Measurements from ENCODE around the gene PARP3.

The PARP3 gene

DNA sequence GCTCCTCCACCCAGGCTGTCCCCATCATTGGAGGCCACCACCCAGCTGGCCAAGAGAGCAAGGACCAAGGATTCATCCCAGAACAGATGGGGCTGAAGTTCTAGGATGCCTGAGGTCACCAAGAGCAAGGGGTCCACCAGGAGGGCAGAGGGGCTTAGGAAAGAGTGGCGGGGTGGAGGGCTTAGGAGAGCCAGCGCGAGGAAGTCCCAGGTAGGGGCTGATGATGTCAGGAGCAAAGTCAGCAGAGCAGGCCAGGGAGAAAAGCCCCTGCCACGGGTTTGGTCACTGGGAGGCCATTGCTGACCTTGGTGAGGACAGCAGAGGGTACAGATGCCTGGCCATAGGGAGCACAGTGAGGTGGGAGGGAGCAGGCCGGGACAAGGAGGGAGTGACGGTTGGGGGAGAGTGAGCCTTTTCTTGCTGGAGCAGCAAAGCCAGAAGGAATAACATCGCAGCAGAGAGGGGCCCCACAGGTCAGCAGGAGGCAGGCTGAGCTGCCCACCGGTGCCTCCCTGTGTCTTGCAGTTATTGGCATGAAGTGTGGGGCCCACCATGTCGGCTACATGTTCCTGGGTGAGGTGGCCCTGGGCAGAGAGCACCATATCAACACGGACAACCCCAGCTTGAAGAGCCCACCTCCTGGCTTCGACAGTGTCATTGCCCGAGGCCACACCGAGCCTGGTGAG is 5.2 kb downstream of the PARP3 start:
- DNase-seq (ENCODE audit: low read depth in 3 of 3, low spot score in 1 of 3): no peak

- DNase-seq (ENCODE audit: low read depth in 3 of 3, low spot score in 1 of 3): no peak
These were observed 5.9 kb downstream of the PARP3 start for GRCh38 chr3:51948016-51948580.

DNA sequence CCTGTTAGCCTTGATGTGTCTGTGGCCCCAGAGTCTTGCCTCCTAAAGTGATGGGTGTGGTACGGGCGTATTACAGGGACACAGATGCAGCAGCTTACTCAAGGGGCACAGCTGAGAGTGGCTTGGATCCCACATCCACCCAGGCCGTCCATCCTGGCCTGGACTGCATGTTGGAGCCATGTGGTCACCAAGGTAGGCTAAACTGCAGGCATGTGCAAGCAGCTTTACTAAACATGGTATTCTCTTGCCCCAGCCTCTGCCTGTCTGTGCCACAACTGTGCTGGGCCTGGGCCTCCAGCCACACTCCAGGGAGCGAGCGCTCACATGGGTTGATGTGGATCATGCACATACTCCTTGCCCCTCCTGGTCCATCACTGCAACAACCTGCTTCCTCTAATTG is 7.0 kb downstream of the PARP3 start:
- no peak for DNase-seq (ENCODE audit: low read depth in 3 of 3, low spot score in 1 of 3)

DNA sequence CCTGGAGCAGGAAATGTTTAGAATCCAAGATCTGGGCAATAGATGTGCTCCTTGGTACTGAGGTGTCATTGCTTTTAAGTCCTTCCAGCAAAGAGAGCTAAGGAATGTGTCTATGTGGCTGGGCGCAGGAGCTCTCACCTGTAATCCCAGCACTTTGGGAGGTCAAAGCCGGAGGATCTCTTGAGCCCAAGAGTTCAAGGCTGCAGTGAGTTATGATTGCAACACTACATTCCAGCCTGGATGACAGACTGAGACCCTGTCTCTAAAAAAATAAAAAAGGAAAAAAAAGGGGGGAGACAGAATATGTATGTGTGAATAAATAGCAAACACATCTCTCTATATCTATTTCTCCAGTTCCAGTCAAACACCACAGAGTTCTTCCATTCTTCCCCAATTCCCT is 8.7 kb downstream of the PARP3 start:
- DNase-seq (ENCODE audit: low read depth in 3 of 3, low spot score in 1 of 3): no peak

GRCh38 chr3:51953445-51953844 is 11.3 kb downstream of the PARP3 start:
- DNase-seq (ENCODE audit: low read depth in 3 of 3, low spot score in 1 of 3): no peak

DNA sequence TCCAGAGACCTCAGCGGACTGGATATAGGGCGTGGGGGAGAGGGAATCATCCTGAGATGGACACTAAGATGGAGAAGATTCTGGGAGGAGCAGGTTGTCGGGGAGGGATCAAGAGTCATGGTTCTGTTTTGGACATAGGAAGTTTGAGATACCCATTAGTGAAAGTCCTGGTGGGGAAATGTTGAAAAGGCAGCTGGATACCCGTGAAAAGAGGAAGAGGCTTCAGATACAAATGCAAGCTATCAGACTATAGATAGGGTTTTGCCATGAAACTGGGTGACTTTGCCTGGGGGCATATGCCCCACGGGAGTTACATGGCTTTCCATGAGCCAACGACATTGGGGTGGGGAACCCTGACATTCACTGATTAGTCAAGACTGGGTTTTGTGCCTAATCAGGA is 11.9 kb downstream of the PARP3 start:
- DNase-seq (ENCODE audit: low read depth in 3 of 3, low spot score in 1 of 3): no peak

GRCh38 chr3:51954713-51955112 is 12.6 kb downstream of the PARP3 start:
- no peak for DNase-seq (ENCODE audit: low read depth in 3 of 3, low spot score in 1 of 3)

GRCh38 chr3:51955175-51955892 is 13.2 kb downstream of the PARP3 start, which contains the start of gene GPR62:
Gene GPR62, plus strand, starts transcription at chr3:51955381. Its CDS starts 272 bp downstream, at chr3:51955653.
- DNase-seq (ENCODE audit: low read depth in 3 of 3, low spot score in 1 of 3): no peak

GRCh38 chr3:51955893-51956770 is 14.0 kb downstream of the PARP3 start:
- DNase-seq (ENCODE audit: low read depth in 3 of 3, low spot score in 1 of 3): peak in 1 of 3 donors; percentile 16

DNA sequence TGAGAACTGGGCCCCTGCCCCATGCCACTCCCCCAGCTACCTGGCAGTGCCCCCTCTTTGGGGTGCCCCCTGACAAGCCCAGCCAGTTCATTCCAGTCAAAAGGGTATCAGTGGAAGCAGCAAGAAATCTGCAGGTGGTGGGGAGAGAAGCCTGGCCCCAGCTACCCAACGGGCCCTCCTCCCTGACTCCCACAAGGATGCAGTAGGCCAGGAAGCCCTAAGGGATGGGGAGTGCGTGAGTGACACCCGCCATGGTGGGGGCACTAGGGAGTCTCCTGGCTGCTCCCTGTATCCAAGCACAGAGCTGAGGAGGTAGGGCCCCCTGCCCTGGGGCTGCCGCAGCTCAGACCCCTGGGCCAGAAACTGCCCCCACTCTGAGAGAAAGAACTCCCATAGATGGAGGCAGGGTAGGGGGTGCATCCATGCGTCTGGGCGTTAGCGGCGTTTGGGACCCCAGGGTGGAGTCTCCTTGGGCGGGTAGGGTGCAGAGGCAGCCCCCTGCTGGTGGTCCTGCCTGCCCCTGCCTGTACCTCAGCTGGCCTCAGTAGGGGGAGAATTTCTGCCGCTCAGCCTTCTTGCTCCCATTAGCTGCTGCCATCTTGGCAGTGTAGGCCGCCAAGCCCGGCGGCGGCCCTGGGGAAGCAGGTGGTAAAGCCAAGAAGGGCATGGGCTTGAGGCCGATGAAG is 15.5 kb downstream of the PARP3 start:
- DNase-seq (ENCODE audit: low read depth in 3 of 3, low spot score in 1 of 3): no peak

GRCh38 chr3:51958603-51959521 is 16.7 kb downstream of the PARP3 start:
- no peak for DNase-seq (ENCODE audit: low read depth in 3 of 3, low spot score in 1 of 3)

DNA sequence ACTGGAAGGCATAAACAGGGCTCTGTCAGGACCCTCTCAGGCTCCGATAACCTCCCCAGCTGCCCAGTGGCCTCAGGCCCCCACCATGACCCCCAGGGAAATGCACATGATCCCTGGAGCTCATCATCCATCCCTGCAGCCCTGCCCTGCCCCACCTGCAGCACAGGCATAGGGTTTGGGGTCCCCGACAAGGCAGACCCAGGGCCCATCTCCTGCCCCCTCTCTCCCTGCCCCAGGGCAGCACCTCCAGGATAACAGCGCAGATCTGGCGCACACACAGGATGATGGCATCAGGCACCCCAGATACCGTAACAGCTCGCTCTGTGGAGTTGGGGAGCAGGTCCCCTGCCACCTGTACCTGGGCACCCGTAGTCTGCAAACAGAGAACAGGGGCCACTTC is 17.5 kb downstream of the PARP3 start:
- DNase-seq (ENCODE audit: low read depth in 3 of 3, low spot score in 1 of 3): no peak

GRCh38 chr3:51960386-51960785 is 18.2 kb downstream of the PARP3 start:
- DNase-seq (ENCODE audit: low read depth in 3 of 3, low spot score in 1 of 3): no peak

GRCh38 chr3:51961011-51961410 is 18.8 kb downstream of the PARP3 start:
- no peak for DNase-seq (ENCODE audit: low read depth in 3 of 3, low spot score in 1 of 3)

DNA sequence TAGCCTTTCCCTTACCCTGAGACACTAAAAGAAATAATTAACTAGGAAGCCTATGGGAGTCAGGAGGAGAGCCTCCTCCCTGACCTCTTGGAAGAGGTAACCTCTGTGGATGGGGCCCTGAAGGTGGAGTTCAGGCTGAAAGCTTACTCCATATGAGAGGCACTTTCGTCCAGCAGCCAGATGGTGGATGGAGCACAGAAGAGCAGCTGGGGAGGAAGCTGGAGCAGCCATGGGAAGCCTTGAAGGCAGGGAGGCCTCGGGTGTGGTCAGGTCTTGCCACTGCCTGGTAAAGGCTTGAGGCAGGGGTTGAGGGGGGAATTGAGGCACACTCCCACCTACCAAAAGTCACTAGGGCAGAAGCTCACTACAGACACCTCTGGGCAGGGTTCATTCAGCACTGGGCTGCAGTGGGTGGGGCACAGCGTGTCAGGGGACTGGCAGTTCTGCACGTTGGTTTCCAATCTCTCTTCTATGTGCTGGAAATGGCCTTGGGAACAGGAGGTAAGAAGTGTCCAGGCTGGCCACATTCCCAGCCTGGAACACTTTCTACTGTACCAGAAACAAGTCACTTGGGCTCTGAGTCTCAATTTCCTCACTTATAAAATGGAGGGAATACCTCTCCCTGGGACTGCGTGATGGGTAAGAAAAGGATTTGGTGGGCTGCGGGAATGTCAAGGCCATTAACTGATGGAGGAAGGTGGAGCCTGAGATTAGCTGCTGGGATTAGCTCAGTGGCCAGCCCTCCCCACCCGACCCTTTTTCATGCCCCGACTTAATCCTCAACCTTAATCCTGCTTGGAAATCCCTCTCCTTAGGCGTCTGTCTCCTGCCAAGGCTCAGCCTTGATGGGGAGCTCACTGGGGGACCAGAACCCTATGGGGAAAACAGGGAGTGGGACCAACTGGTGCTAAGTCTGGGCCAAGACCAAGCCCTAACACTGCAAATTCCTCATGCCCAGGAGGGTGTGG is 19.7 kb downstream of the PARP3 start:
- DNase-seq (ENCODE audit: low read depth in 3 of 3, low spot score in 1 of 3): no peak

DNA sequence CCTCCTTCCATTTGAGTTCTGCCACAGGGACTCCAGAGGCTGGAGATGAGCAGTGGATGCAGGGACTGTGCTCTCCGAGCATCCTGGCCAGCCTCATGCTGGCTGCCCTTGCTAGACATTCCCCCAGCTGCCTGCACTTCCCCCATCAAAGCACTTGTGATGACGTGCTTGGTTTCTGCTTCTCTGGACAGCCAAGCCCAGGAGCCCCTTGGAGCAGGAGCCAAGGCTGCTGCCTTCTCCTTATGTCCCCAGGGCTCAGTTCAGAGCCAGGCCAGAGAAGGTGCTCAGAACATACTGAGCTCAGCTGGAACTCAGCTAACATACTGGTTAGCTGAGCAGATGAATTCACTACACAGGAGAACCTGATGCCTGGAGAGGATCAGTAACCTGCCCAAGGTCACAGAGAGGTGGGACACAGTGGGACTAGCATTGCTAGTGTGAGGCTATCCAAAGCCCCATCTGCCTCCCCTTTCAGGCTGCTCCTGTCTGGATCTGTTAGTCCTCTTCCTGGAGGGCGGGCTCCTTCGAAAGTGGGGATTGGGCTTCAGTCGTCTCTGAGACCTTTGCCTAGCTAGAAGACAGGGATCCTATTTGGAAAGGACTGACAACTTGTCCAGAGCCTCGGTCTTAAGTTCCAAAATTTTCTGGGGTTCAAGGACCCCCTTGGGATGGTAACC is 20.8 kb downstream of the PARP3 start:
- no peak for DNase-seq (ENCODE audit: low read depth in 3 of 3, low spot score in 1 of 3)

DNA sequence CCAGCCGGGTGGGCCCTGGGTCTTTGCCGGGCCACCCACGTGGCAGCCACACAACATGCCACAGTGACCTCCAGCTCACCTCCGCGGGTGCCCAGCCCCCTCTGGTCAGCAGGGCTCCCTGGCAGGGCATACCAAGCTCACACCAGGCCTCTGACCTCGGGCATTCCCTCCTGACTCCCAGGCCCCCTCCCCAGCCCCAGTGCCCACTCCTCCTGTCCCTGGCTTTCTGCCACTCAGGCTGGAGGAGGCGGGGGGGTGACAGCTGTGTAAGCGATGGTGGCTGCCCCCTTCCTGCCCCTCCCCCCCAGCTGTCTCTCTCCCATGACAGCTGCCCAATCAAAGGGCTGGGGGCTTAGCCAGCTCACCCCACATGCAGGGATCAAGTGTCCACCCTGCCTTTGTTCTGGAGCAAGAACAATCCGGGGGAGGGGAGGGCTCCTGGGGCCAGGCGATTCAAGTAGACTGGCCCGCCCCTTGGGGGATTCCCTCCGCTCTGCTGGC is 21.8 kb downstream of the PARP3 start:
- no peak for DNase-seq (ENCODE audit: low read depth in 3 of 3, low spot score in 1 of 3)

DNA sequence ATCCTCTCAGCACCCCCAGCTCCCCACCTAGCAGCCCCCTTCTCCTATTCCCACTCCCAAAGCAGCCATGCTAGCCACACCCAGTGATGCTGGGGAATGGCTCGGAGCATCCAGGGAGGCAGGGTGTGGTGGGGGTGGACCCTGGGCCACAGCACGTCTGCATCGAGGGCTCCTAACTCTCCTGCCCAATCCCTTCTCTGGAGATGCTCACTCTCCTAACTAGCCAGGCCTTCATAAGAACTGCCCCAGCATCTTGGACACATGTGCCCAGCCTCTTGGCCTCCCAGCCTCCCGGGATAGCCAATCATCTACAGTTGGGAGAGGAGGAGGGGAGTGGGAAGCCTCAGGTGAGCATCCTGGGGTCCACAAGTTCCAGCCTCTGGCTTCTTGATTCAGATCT is 22.4 kb downstream of the PARP3 start:
- DNase-seq (ENCODE audit: low read depth in 3 of 3, low spot score in 1 of 3): no peak
